GM12878 (cell line): Measurements from ENCODE around the gene PGM3. TPM values are rescaled to one million over a fixed set of nuclear protein-coding genes. Genes with fewer than 3 reads are reported as not detected.

Experiments
- BRCA1 ChIP-seq: IDR thresholded peaks from 2 replicates; pipeline ENCODE4 v1.6.1; 2011; ENCODE audit warnings: low read depth, low read length, improper control_type of control experiment
- CBX3 ChIP-seq: fragments of 200-600 bp; sonication (generic); IDR thresholded peaks from 2 replicates; pipeline ENCODE4 v1.6.1; 2016; ENCODE audit warnings: low read depth, borderline replicate concordance
- CEBPB ChIP-seq, 2 experiments: fragments of 150-350 bp in 1 of 2; IDR thresholded peaks; 2 replicates each; pipeline ENCODE4 v1.6.1; 2012 to 2014; ENCODE audit warnings: low read depth in 2 of 2, low read length in 2 of 2, borderline replicate concordance in 1 of 2, inconsistent platforms in 1 of 2
- EED ChIP-seq: sonication (generic); IDR thresholded peaks from 2 replicates; pipeline ENCODE4 v1.6.1; 2016; ENCODE audit warnings: antibody characterized with exemption, low read depth
- FOXM1 ChIP-seq: IDR thresholded peaks from 2 replicates; pipeline ENCODE4 v1.6.1; 2012; ENCODE audit warnings: low read depth, mild to moderate bottlenecking, inconsistent platforms, low read length, moderate library complexity
- GATAD2B ChIP-seq: fragments of 450-650 bp; conservative IDR thresholded peaks from 2 replicates; pipeline ENCODE4 v1.6.1; 2017; ENCODE audit warnings: low read depth, mild to moderate bottlenecking, moderate library complexity
- HDAC2 ChIP-seq: fragments of 200-600 bp; sonication (generic); IDR thresholded peaks from 2 replicates; pipeline ENCODE4 v1.6.1; 2017
- IRF5 ChIP-seq: fragments of 450-650 bp; IDR thresholded peaks from 2 replicates; pipeline ENCODE4 v1.6.1; 2017; ENCODE audit warnings: borderline replicate concordance
- JUND ChIP-seq: IDR thresholded peaks from 2 replicates; pipeline ENCODE4 v1.6.1; 2012; ENCODE audit warnings: low read depth, mild to moderate bottlenecking, low read length, improper control_type of control experiment, moderate library complexity
- KDM1A ChIP-seq: fragments of 200-600 bp; sonication (generic); IDR thresholded peaks from 2 replicates; pipeline ENCODE4 v1.6.1; 2016; ENCODE audit warnings: borderline replicate concordance
- MTA2 ChIP-seq: fragments of 450-650 bp; IDR thresholded peaks from 2 replicates; pipeline ENCODE4 v1.6.1; 2016; ENCODE audit warnings: low read depth, mild to moderate bottlenecking, moderate library complexity
- MYB ChIP-seq: fragments of 150-350 bp; IDR thresholded peaks from 2 replicates; pipeline ENCODE4 v1.6.1; 2014; ENCODE audit warnings: mild to moderate bottlenecking, low read depth, low read length, borderline replicate concordance
- NFIC ChIP-seq: IDR thresholded peaks from 2 replicates; pipeline ENCODE4 v1.6.1; 2012; ENCODE audit warnings: low read depth, mild to moderate bottlenecking, inconsistent platforms, low read length, moderate library complexity
- NFXL1 ChIP-seq: fragments of 450-650 bp; IDR thresholded peaks from 2 replicates; pipeline ENCODE4 v1.6.1; 2017; ENCODE audit warnings: antibody characterized with exemption, mild to moderate bottlenecking, borderline replicate concordance
- POLR2AphosphoS2 ChIP-seq: IDR thresholded peaks from 2 replicates; pipeline ENCODE4 v1.6.1; 2011; ENCODE audit warnings: low read depth, mild to moderate bottlenecking, low read length, improper control_type of control experiment, moderate library complexity
- RUNX3 ChIP-seq: IDR thresholded peaks from 2 replicates; pipeline ENCODE4 v1.6.1; 2012; ENCODE audit warnings: low read length, inconsistent platforms
- SREBF2 ChIP-seq: IDR thresholded peaks from 2 replicates; pipeline ENCODE4 v1.6.1; 2012; ENCODE audit warnings: mild to moderate bottlenecking, low read length
- STAT1 ChIP-seq: fragments of 450-650 bp; conservative IDR thresholded peaks from 2 replicates; pipeline ENCODE4 v1.6.1; 2014; ENCODE audit warnings: antibody characterized with exemption, mild to moderate bottlenecking
- ZBTB40 ChIP-seq: fragments of 450-650 bp; IDR thresholded peaks from 2 replicates; pipeline ENCODE4 v1.6.1; 2016; ENCODE audit warnings: mild to moderate bottlenecking, moderate library complexity, borderline replicate concordance
- ZNF207 ChIP-seq: fragments of 450-650 bp; IDR thresholded peaks from 2 replicates; pipeline ENCODE4 v1.6.1; 2014; ENCODE audit warnings: antibody characterized with exemption, mild to moderate bottlenecking, borderline replicate concordance
- ZNF24 ChIP-seq: fragments of 450-650 bp; IDR thresholded peaks from 2 replicates; pipeline ENCODE4 v1.6.1; 2017; ENCODE audit warnings: antibody characterized with exemption, mild to moderate bottlenecking
- ZNF622 ChIP-seq: fragments of 450-650 bp; IDR thresholded peaks from 2 replicates; pipeline ENCODE4 v1.6.1; 2017; ENCODE audit warnings: mild to moderate bottlenecking, inconsistent platforms
- ZSCAN29 ChIP-seq: fragments of 450-650 bp; IDR thresholded peaks from 2 replicates; pipeline ENCODE4 v1.6.1; 2017; ENCODE audit warnings: mild to moderate bottlenecking, moderate library complexity
- polyA plus RNA-seq, 11 experiments: library from polyadenylated mRNA; depleted of rRNA in 4 of 11; unstranded in 6 of 11; stranded (reverse) in 5 of 11; fragments of >200 nt; fragmentation: Nextera tagmentation in 4 of 11; fragmentation: Illumina TruSeq in 1 of 11; extraction: Ambion mirVana in 4 of 11; extraction: Trizol in 1 of 11; gene quantifications; 1 replicate in 1 of 11; 2 replicates in 10 of 11; pipeline versions ENCODE4 v1.2.1 to v1.2.3, GENCODE V29; 2011 to 2016; ENCODE audit warnings: inconsistent platforms in 2 of 11, missing spikeins in 2 of 11, low read depth in 1 of 11
- total RNA-seq, 4 experiments: library from RNA; depleted of rRNA in 3 of 4; stranded (reverse); fragments of >200 nt in 3 of 4; fragmentation: Illumina TruSeq in 1 of 4; extraction: Trizol in 1 of 4; gene quantifications; 2 replicates each; pipeline versions ENCODE4 v1.2.1 to v1.2.3, GENCODE V29; 2013 to 2021
- TF ChIP-seq, protein P1 (sequence below): IDR thresholded peaks from 2 replicates; pipeline ENCODE4 v1.6.1; 2012; ENCODE audit warnings: low read length, inconsistent platforms

The PGM3 gene
- total and polyA plus RNA-seq, 10 of the 15 experiments (the other 5 are each of a cell fraction or from before 2014, with no cell fraction given) = 13.0 to 36.0 (median 24.6) TPM

DNA sequence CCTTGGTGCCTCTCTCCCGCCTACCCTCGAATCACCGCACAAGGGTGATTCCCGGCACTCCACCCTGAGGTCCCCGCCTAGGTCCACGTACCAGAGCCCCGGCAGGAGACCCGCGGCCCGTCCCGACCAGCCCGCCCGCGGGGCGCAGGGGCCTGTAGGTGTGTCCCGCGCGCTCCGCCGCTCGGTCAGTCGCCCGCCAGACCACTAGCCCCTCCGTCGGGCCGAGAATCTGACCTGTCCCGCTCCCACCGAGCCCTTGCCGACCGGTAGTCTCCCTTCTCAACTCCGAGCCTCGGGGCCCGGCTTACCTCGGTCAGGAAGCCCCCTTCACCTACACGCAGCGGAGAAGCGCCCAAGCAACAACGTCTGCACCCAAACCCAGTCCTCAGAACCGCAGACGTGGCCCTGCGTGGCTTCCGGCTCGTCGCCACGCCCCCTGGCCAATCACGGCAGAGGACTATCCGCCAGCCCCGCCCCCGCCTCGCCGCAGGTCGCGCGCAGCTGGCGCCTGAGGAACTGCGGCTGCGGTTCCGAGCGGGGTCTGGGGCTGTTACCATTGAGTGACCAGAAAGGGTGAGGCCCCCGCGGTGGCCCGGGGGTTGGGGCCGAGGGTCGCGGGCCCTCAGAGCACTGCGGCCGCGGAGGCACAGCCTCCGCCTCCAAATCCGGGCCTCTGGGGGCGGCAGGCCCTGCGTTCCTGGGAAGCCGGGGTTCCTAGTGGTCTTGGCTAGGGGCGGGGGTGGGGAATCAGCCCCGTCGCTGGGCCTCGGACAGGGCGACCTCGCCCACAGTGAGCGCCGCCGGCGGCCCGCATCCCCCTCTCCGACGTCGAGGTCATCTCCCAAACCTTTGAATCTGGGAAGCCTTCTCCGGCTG is at the start of gene PGM3, which contains the start of gene RWDD2A (continued):
- TF ChIP-seq ZBTB40 (no peak; the same call in 1 of the 2 replicates), CBX3 (no peak), SREBF2 (no peak), STAT1 (no peak; the same call in 1 of the 2 replicates), JUND (no peak), EED (no peak), IRF5 (peak; percentile 62), HDAC2 (no peak), KDM1A (no peak), RUNX3 (peak; percentile 82), FOXM1 (no peak), ZNF24 (no peak), GATAD2B (0 out of 2 replicates have a peak, but pooled peaks have one; percentile 54), ZSCAN29 (no peak), NFIC (no peak), BRCA1 (no peak), ZNF207 (no peak), POLR2AphosphoS2 (peak; percentile 78; the same call in 1 of the 2 replicates), ZNF622 (no peak), MYB (no peak), CEBPB (IDR thresholded peaks at IDR 0.05; ENCODE audit: borderline replicate concordance in 1 of 2, low read depth in 2 of 2, low read length in 2 of 2) (no peak), MTA2 (no peak), NFXL1 (no peak)
- TF ChIP-seq, protein P1, sequence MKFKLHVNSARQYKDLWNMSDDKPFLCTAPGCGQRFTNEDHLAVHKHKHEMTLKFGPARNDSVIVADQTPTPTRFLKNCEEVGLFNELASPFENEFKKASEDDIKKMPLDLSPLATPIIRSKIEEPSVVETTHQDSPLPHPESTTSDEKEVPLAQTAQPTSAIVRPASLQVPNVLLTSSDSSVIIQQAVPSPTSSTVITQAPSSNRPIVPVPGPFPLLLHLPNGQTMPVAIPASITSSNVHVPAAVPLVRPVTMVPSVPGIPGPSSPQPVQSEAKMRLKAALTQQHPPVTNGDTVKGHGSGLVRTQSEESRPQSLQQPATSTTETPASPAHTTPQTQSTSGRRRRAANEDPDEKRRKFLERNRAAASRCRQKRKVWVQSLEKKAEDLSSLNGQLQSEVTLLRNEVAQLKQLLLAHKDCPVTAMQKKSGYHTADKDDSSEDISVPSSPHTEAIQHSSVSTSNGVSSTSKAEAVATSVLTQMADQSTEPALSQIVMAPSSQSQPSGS = no peak
